Heart left ventricle (tissue), 13 donors: ENCODE data around the gene ARID5A.

Source experiments
- CTCF ChIP-seq, 12 donors: fragments of 200-600 bp; sonication (generic) in 4 of 12; IDR thresholded peaks; one replicate each; pipeline versions ENCODE4 v1.5.0 to v1.8.0; 2018 to 2022; ENCODE audit warnings: antibody characterized with exemption in 12 of 12, mild to moderate bottlenecking in 5 of 12
- POLR2A ChIP-seq, 2 donors: fragments of 450-650 bp; IDR thresholded peaks; one replicate each; pipeline ENCODE4 v1.6.1; 2017; ENCODE audit warnings: antibody characterized with exemption in 2 of 2, mild to moderate bottlenecking in 2 of 2, moderate library complexity in 2 of 2
- donor health status: ischemic (EF 13 %, LVEDD 7.1; RV severe dilation, severe dysfunction).
- donor health status: DM: no; HTN: yes; CAD: no.
- donor health status: DM: no; HTN: no; CAD: no.
- donor health status: ischemic (EF 25% LVEDD 6.9; RV normal size, moderate dysfunction).
- donor health status: ischemic (EF 25% LVEDD 5.7; RV mildly dilated, moderate dysfunction).
- donor health status: ischemic (EF 35%, LVEDD 5.7; RV mildly dilated, moderate dysfunction).
- donor health status: nonischemic (EF 11% LVEDD 7.7; RV severe dilation, severe dysfunction).
- donor health status: DM: yes; HTN: yes; CAD: no.
- donor health status: PGD.
- donor health status: ischemic (EF 29% LVEDD 5.4; RV normal size, mild dysfunction).
- donor health status: nonischemic (EF 23%, LVEDD 6.1; RV moderate dilation, normal function).

GRCh38 chr2:96568094-96568493, 31.5 kb downstream of the ARID5A start:
- no peak for TF ChIP-seq CTCF (IDR thresholded peaks at IDR 0.05)
- TF ChIP-seq POLR2A (IDR thresholded peaks at IDR 0.05) = no peak
